ENCODE results near the gene HNRNPA0. TPM values are rescaled to one million over a fixed set of nuclear protein-coding genes. Genes with fewer than 3 reads are reported as not detected.
"Not testable (repeated sequence)": the region's sequence is repeated elsewhere in the genome, so short reads cannot be mapped to it uniquely, and the experiment has no call there.

Gene HNRNPA0
- total and polyA plus RNA-seq, 8 donors = 1.2 to 29.7 (median 17.4) TPM

- WGBS, 5 donors = 28 to 52% (median 40%) methylated on average over 3 of the region's 3 CpGs
These were observed 42.1 kb upstream of the HNRNPA0 start for GRCh38 chr5:137796279-137796678.

GRCh38 chr5:137794863-137795262 is 40.7 kb upstream of the HNRNPA0 start:
- Histone ChIP-seq H3K36me3 (no peaks in the 10 kb centered on the region), H3K4me3 (no peak overlapping the region), H3K4me1 (peaks cover 0 to 6% (median 0%) of the 10 kb centered on the region in 4 donors), H3K9me3 (no peaks in the 10 kb centered on the region), H3K27me3 (no peaks in the 10 kb centered on the region), H3K27ac (no peak overlapping the region)
- no peak for DNase-seq
- TF ChIP-seq EP300 (IDR thresholded peaks at IDR 0.05) (no peak), POLR2A (IDR thresholded peaks at IDR 0.05) (no peak), POLR2AphosphoS5 (IDR thresholded peaks at IDR 0.05) (no peak)
- TF ChIP-seq, protein P1, sequence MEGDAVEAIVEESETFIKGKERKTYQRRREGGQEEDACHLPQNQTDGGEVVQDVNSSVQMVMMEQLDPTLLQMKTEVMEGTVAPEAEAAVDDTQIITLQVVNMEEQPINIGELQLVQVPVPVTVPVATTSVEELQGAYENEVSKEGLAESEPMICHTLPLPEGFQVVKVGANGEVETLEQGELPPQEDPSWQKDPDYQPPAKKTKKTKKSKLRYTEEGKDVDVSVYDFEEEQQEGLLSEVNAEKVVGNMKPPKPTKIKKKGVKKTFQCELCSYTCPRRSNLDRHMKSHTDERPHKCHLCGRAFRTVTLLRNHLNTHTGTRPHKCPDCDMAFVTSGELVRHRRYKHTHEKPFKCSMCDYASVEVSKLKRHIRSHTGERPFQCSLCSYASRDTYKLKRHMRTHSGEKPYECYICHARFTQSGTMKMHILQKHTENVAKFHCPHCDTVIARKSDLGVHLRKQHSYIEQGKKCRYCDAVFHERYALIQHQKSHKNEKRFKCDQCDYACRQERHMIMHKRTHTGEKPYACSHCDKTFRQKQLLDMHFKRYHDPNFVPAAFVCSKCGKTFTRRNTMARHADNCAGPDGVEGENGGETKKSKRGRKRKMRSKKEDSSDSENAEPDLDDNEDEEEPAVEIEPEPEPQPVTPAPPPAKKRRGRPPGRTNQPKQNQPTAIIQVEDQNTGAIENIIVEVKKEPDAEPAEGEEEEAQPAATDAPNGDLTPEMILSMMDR (IDR thresholded peaks at IDR 0.05) = no peak
- WGBS, 5 donors = 42 to 78% (median 74%) methylated on average over 5 of the region's 5 CpGs
- intact Hi-C loops (cut with DNase I; ENCODE audit: low total_unique reads) = no loop called here

More at GRCh38 chr5:137796279-137796678, 42.1 kb upstream of the HNRNPA0 start:
- no peaks in the 10 kb centered on the region for H3K36me3 ChIP-seq
- H3K27me3 ChIP-seq = no peaks in the 10 kb centered on the region
- H3K9me3 ChIP-seq = no peaks in the 10 kb centered on the region
- no peak for TF ChIP-seq EP300 (IDR thresholded peaks at IDR 0.05)
- TF ChIP-seq POLR2A (IDR thresholded peaks at IDR 0.05) = no peak
- DNase-seq = no peak
- H3K4me3 ChIP-seq = no peak overlapping the region
- peaks cover 0 to 6% (median 0%) of the 10 kb centered on the region in 4 donors for H3K4me1 ChIP-seq
- intact Hi-C loops (cut with DNase I; ENCODE audit: low total_unique reads) = no loop called here
- no peak overlapping the region for H3K27ac ChIP-seq

- intact Hi-C loops (cut with DNase I; ENCODE audit: low total_unique reads) = no loop called here
- 12 to 41% (median 24%) methylated on average over 1 of the region's 1 CpG for WGBS, 5 donors
- TF ChIP-seq, protein P1 (IDR thresholded peaks at IDR 0.05) = no peak
- TF ChIP-seq POLR2A (IDR thresholded peaks at IDR 0.05) (no peak), POLR2AphosphoS5 (IDR thresholded peaks at IDR 0.05) (no peak), EP300 (IDR thresholded peaks at IDR 0.05) (no peak)
- Histone ChIP-seq H3K27me3 (no peaks in the 10 kb centered on the region), H3K36me3 (no peaks in the 10 kb centered on the region), H3K27ac (no peak overlapping the region), H3K9me3 (no peaks in the 10 kb centered on the region), H3K4me1 (peaks cover 0 to 6% (median 0%) of the 10 kb centered on the region in 4 donors), H3K4me3 (no peak overlapping the region)
- peak in 1 of 2 donors; percentile 39 for DNase-seq
These were observed 38.1 kb upstream of the HNRNPA0 start for GRCh38 chr5:137792303-137792702.

- DNase-seq = no peak
- intact Hi-C loops (cut with DNase I; ENCODE audit: low total_unique reads) = no loop called here
- H3K27me3 ChIP-seq = no peaks in the 10 kb centered on the region
- TF ChIP-seq POLR2A (IDR thresholded peaks at IDR 0.05) (no peak), POLR2AphosphoS5 (IDR thresholded peaks at IDR 0.05) (no peak), EP300 (IDR thresholded peaks at IDR 0.05) (no peak)
- TF ChIP-seq, protein P1 (IDR thresholded peaks at IDR 0.05) = no peak
- H3K4me3 ChIP-seq = no peak overlapping the region
- H3K9me3 ChIP-seq = no peaks in the 10 kb centered on the region
- WGBS, 5 donors = 76 to 86% (median 81%) methylated on average over 4 of the region's 4 CpGs
- H3K4me1 ChIP-seq = peaks cover 0 to 6% (median 0%) of the 10 kb centered on the region in 4 donors
- no peak overlapping the region for H3K27ac ChIP-seq
- H3K36me3 ChIP-seq = no peaks in the 10 kb centered on the region
These were observed 37.6 kb upstream of the HNRNPA0 start for GRCh38 chr5:137791799-137792198.

DNA sequence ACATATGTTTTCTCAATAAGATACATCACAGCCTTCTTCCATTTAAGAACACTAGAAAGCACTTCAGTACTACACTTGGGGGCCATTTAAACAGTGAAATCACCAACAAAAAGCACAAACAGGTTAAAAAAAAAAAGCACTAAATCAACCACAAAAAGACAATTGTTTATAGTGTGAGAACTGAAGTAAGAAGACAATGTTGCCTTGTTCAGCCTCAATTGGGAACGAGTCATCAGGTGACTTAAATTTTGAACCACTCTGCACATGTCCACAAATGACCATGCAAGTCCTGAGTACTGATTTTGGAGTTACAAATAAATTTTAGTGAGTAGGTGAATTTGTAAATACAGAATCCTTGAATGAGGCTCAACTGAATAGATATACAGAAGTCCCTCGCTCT is 37.2 kb upstream of the HNRNPA0 start:
- 87 to 99% (median 91%) methylated on average over 2 of the region's 2 CpGs for WGBS, 5 donors
- TF ChIP-seq POLR2AphosphoS5 (IDR thresholded peaks at IDR 0.05) = no peak
- TF ChIP-seq, protein P1 (IDR thresholded peaks at IDR 0.05) = no peak
- TF ChIP-seq POLR2A (IDR thresholded peaks at IDR 0.05) = no peak
- Histone ChIP-seq H3K27me3 (no peaks in the 10 kb centered on the region), H3K9me3 (no peaks in the 10 kb centered on the region), H3K4me3 (no peak overlapping the region), H3K27ac (no peak overlapping the region), H3K36me3 (no peaks in the 10 kb centered on the region), H3K4me1 (peaks cover 0 to 6% (median 0%) of the 10 kb centered on the region in 4 donors)
- no peak for DNase-seq
- intact Hi-C loops (cut with DNase I; ENCODE audit: low total_unique reads) = no loop called here

GRCh38 chr5:137788560-137788959 is 34.4 kb upstream of the HNRNPA0 start:
- DNase-seq; intact Hi-C loops (cut with DNase I; ENCODE audit: low total_unique reads); H3K4me3 ChIP-seq; H3K4me1 ChIP-seq; H3K27me3 ChIP-seq; H3K9me3 ChIP-seq; H3K27ac ChIP-seq; H3K36me3 ChIP-seq: not testable (repeated sequence)
- WGBS, 5 donors = 89 to 98% (median 93%) methylated on average over 2 of the region's 2 CpGs
